Left ventricle myocardium superior (tissue), 1 donor: ENCODE measurements around the gene NUDT1. TPM values are rescaled to one million over a fixed set of nuclear protein-coding genes. Genes with fewer than 3 reads are reported as not detected.
A peak's percentile ranks its signal among the peaks of the same experiment; 100 is the strongest.

Experiments
- ATAC-seq: fragments of 200-7000 bp; cut with Tn5 transposase; one replicate; pipeline ENCODE4 v1.9.1; 2020; ENCODE audit warnings: mild to moderate bottlenecking, moderate library complexity
- DNase-seq: peaks from one replicate; pipeline ENCODE4 v3.0.0-alpha.2; 2020
- intact Hi-C: fragments of 100-400 bp; cut with micrococcal nuclease; formaldehyde crosslinking; loops from one replicate; pipeline ENCODE4 v1.11.0; 2022
- total RNA-seq: library from RNA; stranded (reverse); fragmentation: NEBNext Ultra II Directional; extraction: Animal tissue kit (Norgen Biotek cat#: 25700); gene quantifications from one replicate; pipeline ENCODE4 v1.2.1, GENCODE V29; 2021
- donor health status: DM: no; HTN: yes; CAD: no; lungs with severe emphysema.

Gene NUDT1
- total RNA-seq, 1 donor from 2014 or later = 13.2 TPM

GRCh38 chr7:2203766-2204300, 38.2 kb upstream of the NUDT1 start:
- intact Hi-C loops = no loop called here
- DNase-seq (no peak), ATAC-seq (peak; percentile 42)

GRCh38 chr7:2204446-2204845, 37.6 kb upstream of the NUDT1 start:
- intact Hi-C loops = no loop called here
- DNase-seq = no peak
- no peak for ATAC-seq

DNA sequence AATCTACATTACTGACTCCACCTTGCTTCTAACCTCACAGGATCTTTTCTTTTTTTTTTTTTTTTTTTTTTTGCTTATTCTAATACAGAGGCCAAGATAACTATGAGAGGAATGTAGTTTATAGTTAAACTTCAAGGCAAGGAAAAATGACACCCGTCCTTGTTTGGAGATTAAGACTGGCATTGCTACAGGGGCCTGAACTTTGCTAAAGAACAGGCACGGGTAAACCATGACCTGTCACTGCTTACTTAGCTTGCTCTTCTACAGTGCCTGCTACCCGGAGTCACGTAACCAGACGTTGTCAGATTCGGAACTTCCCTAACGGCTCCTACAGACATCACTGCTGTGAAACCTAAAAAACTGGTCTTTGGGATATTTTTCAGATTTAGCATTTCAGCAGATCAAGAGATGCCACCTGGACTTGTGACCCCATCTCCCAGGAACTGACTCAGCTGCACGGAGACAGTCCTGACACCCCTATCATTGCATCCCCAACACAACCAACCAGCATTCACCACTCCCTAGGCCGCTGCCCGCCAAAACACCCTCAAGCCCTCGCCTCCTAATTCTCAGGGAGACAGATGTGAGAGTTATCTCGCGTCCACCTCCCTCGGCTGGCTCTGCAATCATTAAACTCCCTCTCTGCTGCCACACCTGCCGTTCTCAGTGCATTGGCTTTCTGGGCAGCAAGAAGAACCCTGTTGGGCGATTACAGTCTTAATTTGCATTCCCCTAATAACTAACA, 36.8 kb upstream of the NUDT1 start:
- no peak for ATAC-seq
- DNase-seq = no peak
- intact Hi-C loops = no loop called here

GRCh38 chr7:2208712-2209111, 33.3 kb upstream of the NUDT1 start:
- DNase-seq = no peak
- no peak for ATAC-seq
- intact Hi-C loops = no loop called here

DNA sequence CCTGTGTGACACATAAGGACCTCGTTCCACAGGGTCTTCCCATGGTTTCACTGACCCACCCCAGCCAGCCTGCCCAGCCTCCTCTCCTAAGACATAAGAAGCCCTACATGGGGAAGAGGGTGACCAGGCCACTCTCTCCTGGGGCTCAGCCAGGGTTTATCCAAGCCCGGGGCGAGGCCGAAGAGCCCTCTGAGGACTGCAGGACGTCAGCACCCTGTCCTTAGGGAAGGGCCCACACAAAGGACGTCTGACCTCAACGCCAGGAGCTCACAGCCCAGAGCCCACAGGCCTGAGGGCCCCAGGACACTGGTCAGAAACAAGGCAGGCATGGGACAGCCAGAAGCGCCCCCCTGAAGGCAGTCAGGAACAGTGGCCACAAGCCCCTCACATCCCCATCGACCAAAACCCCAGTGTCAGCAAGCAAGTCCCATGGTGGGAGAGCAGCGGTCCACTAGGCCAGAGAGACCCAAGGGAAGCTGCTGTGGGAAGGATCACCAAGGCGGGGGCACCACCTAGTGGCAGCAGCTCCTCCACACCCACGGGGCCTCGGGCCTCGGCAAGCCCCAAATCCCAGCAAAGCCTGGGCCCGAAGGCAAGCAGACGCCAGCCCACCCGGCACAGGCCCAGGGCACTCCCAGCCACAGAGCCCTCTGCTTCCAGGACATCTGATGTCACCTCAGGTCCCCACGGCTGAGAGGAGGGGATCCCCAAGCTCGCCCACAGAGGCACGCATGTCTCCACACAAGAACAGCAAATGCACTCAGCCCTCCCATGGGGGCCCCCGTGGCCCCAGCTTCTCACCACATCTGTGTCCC, 32.7 kb upstream of the NUDT1 start:
- ATAC-seq = peak; percentile 53
- peak; percentile 85 for DNase-seq
- intact Hi-C loops = no loop called here

GRCh38 chr7:2209961-2210323, 32.1 kb upstream of the NUDT1 start:
- ATAC-seq (no peak), DNase-seq (no peak)
- intact Hi-C loops = no loop called here

- intact Hi-C loops = no loop called here
- no peak for DNase-seq
These were observed 31.3 kb upstream of the NUDT1 start for GRCh38 chr7:2210551-2211258.

DNA sequence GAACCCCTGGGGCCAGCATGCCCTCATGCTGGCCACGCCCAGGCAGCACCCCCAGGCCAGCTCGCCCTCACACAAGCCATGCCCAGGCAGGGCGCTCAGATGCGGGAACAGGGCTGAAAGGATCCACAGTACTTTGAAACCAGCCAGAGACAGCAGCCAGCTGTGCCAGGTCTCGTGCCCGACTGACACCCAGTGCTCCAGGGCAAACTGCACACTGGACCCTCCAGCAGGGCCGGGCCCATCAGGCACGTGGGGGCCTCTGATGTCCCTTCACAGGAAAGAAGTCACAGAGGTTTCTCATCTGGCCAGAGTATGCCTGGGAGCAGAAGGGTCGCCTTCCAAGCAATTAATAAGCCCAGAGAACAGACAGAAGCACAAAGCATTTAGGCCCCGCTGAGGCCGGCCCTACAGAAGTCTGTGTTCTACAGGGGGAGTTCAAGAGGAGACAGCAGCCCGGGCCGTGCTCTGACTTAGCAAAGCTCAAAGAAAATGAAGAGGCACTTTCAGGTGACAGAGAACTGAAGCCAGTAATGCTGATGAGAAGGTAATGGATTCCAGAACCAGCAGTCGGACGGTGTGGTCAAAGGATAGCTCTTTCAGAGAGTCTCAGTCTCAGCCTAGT, 30.7 kb upstream of the NUDT1 start:
- intact Hi-C loops = no loop called here
- DNase-seq = no peak

More at GRCh38 chr7:2210551-2211258, 31.3 kb upstream of the NUDT1 start:
- ATAC-seq = no peak

GRCh38 chr7:2211926-2212325, 30.1 kb upstream of the NUDT1 start:
- DNase-seq (no peak), ATAC-seq (no peak)
- intact Hi-C loops = no loop called here

More for the DNA sequence above, 30.7 kb upstream of the NUDT1 start:
- ATAC-seq = no peak

DNA sequence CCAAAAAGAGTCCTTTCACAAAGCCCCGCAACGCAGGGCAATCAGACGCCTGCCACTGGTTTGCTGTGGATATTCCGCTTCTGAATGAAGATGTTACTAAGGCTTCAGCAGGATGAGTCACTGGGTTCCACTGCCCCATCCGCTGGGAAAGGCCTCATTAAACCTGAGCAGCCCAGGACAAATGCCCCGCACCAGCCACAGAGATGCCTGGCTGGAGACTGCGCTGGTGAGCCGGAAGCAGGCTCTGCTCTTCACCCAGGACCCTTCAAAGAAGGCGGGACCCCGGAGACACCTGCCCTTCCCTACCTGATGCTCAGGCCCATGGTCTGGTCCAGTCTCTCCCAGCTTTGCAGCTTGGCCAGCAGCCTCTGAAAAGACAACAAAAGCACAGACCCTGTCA, 29.1 kb upstream of the NUDT1 start:
- intact Hi-C loops = no loop called here
- ATAC-seq (no peak), DNase-seq (no peak)

GRCh38 chr7:2213551-2214215, 28.3 kb upstream of the NUDT1 start:
- ATAC-seq = peak; percentile 89
- peak; percentile 86 for DNase-seq
- intact Hi-C loops = no loop called here

GRCh38 chr7:2214636-2215035, 27.4 kb upstream of the NUDT1 start:
- intact Hi-C loops = no loop called here
- ATAC-seq = peak; percentile 5
- no peak for DNase-seq

GRCh38 chr7:2215851-2216250, 26.2 kb upstream of the NUDT1 start:
- intact Hi-C loops = no loop called here
- DNase-seq = no peak
- ATAC-seq = no peak

DNA sequence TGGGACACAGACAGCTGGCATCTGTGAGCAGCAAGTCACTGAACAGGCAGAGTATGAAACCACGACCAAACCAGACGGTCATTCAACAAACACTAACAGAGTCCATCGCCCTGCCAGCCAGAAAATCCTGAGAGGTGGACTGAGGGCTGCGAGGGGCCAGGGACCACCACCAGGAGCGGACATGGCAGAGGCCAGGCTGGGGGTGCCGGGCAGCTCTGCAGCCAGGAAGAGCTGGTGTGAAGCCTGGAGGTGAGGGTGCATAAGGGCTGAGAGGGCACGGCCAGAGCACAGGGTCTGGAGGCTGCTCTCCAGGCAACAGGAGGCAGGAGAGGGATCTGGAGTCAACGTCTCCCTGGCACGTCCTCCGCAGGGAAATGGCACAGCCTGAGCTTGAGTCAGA, 24.8 kb upstream of the NUDT1 start:
- intact Hi-C loops = no loop called here
- no peak for ATAC-seq
- no peak for DNase-seq

DNA sequence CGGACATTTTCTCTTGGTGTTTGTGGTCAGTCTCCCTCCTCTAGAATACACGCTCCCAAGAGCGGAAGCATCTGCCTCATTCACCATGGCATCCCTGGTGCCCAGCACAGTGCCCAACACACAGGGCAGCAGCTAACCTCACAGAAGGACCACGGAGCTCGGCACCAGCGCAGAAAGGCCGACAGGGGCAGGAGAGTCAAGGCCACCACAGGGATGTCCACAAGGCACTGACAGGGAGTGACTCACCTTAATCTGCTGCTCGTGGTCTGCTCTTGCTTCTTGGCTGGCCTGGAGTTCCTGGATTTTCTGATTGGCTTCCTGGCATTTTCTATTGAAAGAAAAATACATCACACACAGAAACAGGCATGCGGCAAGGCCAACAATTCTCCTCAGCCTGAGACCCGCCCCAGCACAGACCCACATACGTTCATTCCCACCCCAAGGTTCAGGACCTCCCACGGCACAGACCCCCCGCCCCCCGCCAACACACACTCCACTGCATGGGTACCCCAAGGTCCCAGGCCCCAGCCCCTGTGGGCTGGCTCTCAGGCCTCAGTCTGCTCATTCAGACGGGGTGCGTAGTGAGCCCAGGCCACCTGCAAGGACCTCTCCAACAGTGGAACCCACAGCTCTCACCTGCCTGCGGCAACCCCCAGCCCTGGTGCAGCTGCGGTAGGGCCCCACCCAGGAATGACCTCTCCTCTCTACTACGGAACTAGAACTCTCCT, 24.1 kb upstream of the NUDT1 start:
- no peak for DNase-seq
- intact Hi-C loops = no loop called here
- no peak for ATAC-seq

DNA sequence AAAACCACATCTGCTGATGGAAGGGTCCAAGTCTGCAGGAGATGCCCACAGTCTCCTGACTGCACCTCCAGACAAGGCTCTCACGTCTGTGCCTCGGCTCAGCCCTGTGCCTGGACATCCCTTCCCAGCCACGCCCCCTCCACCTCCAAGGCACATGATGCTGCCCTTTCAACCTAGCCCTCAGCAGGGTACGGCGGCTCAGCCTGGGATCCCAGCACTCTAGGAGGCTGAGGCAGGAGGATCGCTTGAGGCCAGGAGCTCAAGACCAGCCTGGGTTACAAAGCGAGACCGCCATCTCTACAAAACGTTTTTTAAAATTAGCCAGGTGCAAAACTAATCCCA, 23.6 kb upstream of the NUDT1 start:
- intact Hi-C loops = no loop called here
- DNase-seq = no peak
- no peak for ATAC-seq

DNA sequence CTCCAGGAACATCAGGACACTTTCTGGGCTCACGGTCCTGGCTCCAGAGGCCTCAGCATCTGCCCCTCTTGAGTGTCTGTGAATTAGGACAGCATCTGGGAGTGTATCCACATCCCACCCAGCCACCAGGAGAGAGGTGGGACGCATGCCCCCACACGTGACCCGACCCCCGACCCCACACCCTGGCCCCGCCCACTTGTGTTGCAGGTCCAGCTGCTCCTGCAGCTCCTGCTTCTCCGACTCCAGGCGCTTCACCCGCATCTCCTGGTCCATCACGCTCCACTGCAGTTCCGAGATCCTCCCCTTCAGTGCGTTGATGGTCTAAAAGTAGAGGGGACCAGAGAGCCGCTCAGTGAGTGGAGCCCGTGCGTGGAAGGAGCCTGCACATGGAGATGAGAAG, 22.9 kb upstream of the NUDT1 start:
- DNase-seq (no peak), ATAC-seq (no peak)
- intact Hi-C loops = no loop called here

DNA sequence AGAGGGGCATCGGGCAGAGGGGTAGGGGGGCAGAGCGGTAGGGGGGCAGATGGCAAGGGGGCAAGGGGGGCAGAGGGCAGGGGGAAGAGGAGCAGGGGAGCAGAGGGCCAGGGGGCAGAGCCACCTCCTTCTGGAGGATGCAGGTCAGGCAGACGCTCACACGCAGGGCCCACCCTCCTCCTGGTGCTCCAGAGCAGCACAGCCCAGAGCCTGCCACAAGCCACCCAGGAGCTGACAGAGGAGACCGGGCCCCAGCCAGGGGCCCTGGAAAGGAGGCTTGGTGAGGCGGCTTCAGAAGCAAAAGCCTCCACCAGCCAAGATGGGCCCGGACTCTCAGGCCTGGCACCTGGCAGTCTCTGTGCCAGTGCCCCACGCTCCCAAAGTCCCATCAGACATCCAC, 22.4 kb upstream of the NUDT1 start:
- DNase-seq (no peak), ATAC-seq (no peak)
- intact Hi-C loops = no loop called here
